Measurements from ENCODE around the gene B4GALNT2.
"Not testable (repeated sequence)": the region's sequence is repeated elsewhere in the genome, so short reads cannot be mapped to it uniquely, and the experiment has no call there.

B4GALNT2 gene

DNA sequence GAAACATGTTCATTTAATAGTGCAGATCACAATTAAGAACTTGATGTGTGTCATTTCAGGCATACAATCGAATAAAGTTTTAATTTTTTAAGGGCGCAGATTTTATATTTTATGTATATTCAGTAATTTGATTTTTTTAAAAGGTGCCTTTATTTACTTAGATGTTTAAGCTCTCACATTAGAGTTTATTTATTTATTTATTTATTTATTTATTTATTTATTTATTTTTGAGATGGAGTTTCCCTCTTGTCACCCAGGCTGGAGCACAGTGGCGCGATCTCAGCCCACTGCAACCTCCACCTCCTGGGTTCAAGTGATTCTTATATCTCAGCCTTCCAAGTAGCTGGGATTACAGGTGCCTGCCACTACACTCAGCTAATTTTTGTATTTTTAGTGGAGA lies 3.8 kb downstream of the B4GALNT2 start:
- no peak for DNase-seq (ENCODE audit: low read depth)
- H3K4me3 ChIP-seq (ENCODE audit: low read depth, low read length) = no peak overlapping the region
- TF ChIP-seq MYC (IDR thresholded peaks at IDR 0.05; ENCODE audit: low read depth, low read length) = no peak
- TF ChIP-seq, protein P1, sequence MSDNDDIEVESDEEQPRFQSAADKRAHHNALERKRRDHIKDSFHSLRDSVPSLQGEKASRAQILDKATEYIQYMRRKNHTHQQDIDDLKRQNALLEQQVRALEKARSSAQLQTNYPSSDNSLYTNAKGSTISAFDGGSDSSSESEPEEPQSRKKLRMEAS (IDR thresholded peaks at IDR 0.05; ENCODE audit: low read depth, low read length) = no peak
- TF ChIP-seq CTCF (IDR thresholded peaks at IDR 0.05; ENCODE audit: low read depth, low read length) = no peak
- no peak for TF ChIP-seq POLR2A (IDR thresholded peaks at IDR 0.05; ENCODE audit: extremely low read depth, insufficient read length)

DNA sequence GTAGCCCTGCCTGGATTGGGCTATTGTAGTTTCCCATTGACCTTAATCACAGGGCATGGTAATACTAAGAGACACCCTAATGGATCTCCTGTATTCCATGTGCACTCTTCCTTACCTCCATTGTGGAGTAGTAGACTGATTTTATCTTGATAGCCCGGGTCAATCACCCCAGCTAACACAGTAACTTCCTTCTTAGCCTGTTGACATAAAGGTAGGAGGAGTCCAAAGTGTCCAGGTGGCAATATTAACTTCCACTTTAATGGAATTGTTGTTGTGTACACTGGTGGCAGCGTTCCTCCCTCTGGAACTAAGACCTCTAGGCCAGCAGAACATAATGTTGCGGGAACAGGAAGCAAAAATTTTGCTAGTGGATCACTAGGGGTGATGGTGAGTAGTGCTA lies 13.1 kb downstream of the B4GALNT2 start:
- not testable (repeated sequence) for H3K4me3 ChIP-seq (ENCODE audit: low read depth, low read length); DNase-seq (ENCODE audit: low read depth)

GRCh38 chr17:49146620-49147306 lies 14.2 kb downstream of the B4GALNT2 start:
- no peak for DNase-seq (ENCODE audit: low read depth)
- TF ChIP-seq POLR2A (IDR thresholded peaks at IDR 0.05; ENCODE audit: extremely low read depth, insufficient read length) (no peak), CTCF (IDR thresholded peaks at IDR 0.05; ENCODE audit: low read depth, low read length) (no peak), MYC (IDR thresholded peaks at IDR 0.05; ENCODE audit: low read depth, low read length) (no peak)
- TF ChIP-seq, protein P1 (IDR thresholded peaks at IDR 0.05; ENCODE audit: low read depth, low read length) = no peak
- no peak overlapping the region for H3K4me3 ChIP-seq (ENCODE audit: low read depth, low read length)

- no peak overlapping the region for H3K4me3 ChIP-seq (ENCODE audit: low read depth, low read length)
- no peak for DNase-seq (ENCODE audit: low read depth)
- TF ChIP-seq MYC (IDR thresholded peaks at IDR 0.05; ENCODE audit: low read depth, low read length) (no peak), POLR2A (IDR thresholded peaks at IDR 0.05; ENCODE audit: extremely low read depth, insufficient read length) (no peak), CTCF (IDR thresholded peaks at IDR 0.05; ENCODE audit: low read depth, low read length) (no peak)
- TF ChIP-seq, protein P1 (IDR thresholded peaks at IDR 0.05; ENCODE audit: low read depth, low read length) = no peak
Observed at GRCh38 chr17:49148171-49148570, 15.6 kb downstream of the B4GALNT2 start.

GRCh38 chr17:49151996-49152395 lies 19.4 kb downstream of the B4GALNT2 start:
- TF ChIP-seq POLR2A (IDR thresholded peaks at IDR 0.05; ENCODE audit: extremely low read depth, insufficient read length) = no peak
- no peak overlapping the region for H3K4me3 ChIP-seq (ENCODE audit: low read depth, low read length)
- no peak for DNase-seq (ENCODE audit: low read depth)

- no peak for TF ChIP-seq POLR2A (IDR thresholded peaks at IDR 0.05; ENCODE audit: extremely low read depth, insufficient read length)
Observed at GRCh38 chr17:49156256-49156655, 23.7 kb downstream of the B4GALNT2 start.

GRCh38 chr17:49157784-49158183 lies 25.2 kb downstream of the B4GALNT2 start:
- no peak overlapping the region for H3K4me3 ChIP-seq (ENCODE audit: low read depth, low read length)
- DNase-seq (ENCODE audit: low read depth) = peak; percentile 18
- TF ChIP-seq POLR2A (IDR thresholded peaks at IDR 0.05; ENCODE audit: extremely low read depth, insufficient read length) (no peak), MYC (IDR thresholded peaks at IDR 0.05; ENCODE audit: low read depth, low read length) (no peak), CTCF (IDR thresholded peaks at IDR 0.05; ENCODE audit: low read depth, low read length) (no peak)
- TF ChIP-seq, protein P1 (IDR thresholded peaks at IDR 0.05; ENCODE audit: low read depth, low read length) = no peak

More at GRCh38 chr17:49156256-49156655, 23.7 kb downstream of the B4GALNT2 start:
- H3K4me3 ChIP-seq (ENCODE audit: low read depth, low read length) = no peak overlapping the region
- peak; percentile 13 for DNase-seq (ENCODE audit: low read depth)
